HG03520 (cell line): ENCODE data around the gene GAS2L2.

Experiments used
- ATAC-seq: cut with Tn5 transposase; IDR thresholded peaks from one replicate; pipeline ENCODE4 v1.9.1; 2021; ENCODE audit warnings: mild to moderate bottlenecking, moderate library complexity; ENCODE audit not compliant: unreplicated experiment

Gene GAS2L2

DNA sequence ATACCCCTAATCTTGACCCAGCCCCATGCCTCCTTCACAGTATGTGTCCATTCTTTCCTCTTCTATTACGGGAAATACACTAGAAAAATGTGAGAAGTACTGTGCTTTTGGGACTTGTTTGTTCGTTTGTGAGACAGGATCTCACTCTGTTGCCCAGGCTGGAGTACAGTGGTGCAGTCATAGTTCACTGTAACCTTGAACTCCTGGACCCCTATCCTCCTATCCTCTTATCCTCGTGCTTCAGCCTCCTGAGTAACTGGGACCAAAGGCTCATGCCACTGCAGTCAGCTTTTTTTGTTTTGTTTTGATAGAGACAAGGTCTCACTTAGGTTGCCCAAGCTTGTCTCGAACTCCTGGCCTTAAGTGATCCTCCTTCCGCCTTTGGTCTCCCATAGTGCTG is 51.5 kb downstream of the GAS2L2 start:
- ATAC-seq, result no peak

DNA sequence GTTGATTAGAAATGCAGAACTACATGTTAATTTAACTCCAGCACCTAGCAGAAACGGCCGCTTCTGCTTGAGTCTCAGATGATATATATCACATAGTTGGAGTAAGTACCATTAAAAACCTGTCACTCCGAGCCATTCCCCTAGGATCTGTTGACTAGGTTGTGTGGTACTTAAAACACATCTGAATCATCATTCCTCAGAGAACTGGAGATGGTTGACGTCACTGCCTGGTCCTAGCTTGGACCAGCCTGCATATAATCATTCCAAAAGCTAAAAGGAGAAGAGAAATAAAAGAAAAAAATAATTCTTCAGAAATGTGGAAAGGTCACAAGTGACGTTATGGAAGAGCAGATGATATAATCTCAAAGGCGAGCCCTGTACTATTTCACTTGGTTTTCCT is 52.9 kb downstream of the GAS2L2 start:
- ATAC-seq, result no peak

DNA sequence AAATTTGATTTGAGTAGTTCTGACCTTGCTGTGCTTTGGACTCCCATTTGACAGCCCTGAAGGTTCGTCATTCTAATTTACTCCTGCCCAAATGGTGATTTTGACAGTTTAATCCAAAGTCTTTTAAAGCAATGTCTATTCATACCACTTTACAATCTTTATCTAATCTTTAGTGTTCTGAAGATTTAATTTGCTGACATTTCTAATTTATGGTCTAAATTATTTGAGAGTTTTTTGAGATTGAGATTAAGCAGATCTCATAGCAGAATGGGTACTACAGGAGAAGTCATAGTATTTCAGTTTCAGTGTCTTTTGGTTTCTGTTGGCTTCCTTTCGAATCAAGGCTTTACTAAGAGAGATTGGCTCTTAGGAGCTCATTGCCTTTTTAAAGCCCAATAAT is 54.2 kb downstream of the GAS2L2 start:
- ATAC-seq, result no peak

DNA sequence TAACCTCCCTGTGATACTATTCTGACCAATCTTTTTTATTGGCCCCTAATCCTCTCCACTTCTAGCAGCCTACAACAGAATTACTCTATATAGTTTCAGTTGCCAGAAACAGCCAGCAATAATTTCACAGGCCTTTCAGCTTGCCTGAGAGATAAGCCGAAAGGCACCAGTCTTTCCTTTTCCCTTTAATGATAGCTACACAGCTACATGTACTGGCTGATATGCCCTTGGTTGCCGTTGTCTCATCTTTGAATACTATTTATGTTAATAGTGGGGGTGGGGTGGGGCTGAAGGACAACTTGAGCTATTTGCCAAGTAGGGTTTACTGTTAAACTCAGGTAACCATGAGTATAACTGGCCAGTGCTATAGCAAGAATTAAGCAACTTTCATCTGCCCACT is 57.4 kb downstream of the GAS2L2 start:
- ATAC-seq, result no peak

DNA sequence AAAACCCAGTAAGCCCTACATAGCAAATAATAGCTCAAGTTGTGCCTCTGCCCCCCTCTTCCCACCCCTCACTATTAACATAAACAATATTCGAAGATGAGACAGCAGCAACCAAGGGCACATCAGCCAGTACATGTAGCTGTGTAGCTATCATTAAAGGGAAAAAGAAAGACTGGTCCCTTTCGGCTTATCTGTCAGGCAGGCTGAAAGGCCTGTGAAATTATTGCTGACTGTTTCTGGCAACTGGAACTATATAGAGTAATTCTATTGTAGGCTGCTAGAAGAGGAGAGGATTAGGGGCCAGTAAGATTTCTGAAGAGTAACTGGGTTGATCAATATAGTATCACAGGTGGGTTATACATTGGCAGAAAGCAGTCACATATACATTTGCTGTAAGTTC is 58.1 kb downstream of the GAS2L2 start:
- ATAC-seq, result no peak
